Lung (tissue), 12 donors: ENCODE measurements around the gene ADTRP. TPM values are rescaled to one million over a fixed set of nuclear protein-coding genes. Genes with fewer than 3 reads are reported as not detected.

Experiments used
- ATAC-seq: fragments of 200-7000 bp; cut with Tn5 transposase; one replicate; pipeline ENCODE4 v1.9.1; 2020; ENCODE audit warnings: moderate number of reproducible peaks; ENCODE audit not compliant: insufficient read depth, low FRiP score
- DNase-seq, 3 donors: peaks; one replicate each; pipeline ENCODE4 v3.0.0-alpha.2; 2013 to 2017
- H3K27ac ChIP-seq, 2 donors: one replicate each; pipeline ENCODE4 v1.5.1; 2013; ENCODE audit warnings: mild to moderate bottlenecking in 2 of 2, moderate library complexity in 2 of 2, control low read depth in 1 of 2, inconsistent platforms in 1 of 2, low read depth in 1 of 2, low read length in 1 of 2
- H3K27me3 ChIP-seq, 3 donors: one replicate each; pipeline ENCODE4 v1.5.1; 2013; ENCODE audit warnings: low read length in 2 of 3; ENCODE audit not compliant: control insufficient read depth in 3 of 3, insufficient read depth in 3 of 3
- H3K36me3 ChIP-seq, 4 donors: one replicate each; pipeline ENCODE4 v1.5.1; 2013; ENCODE audit warnings: low read length in 4 of 4, mild to moderate bottlenecking in 1 of 4, moderate library complexity in 1 of 4; ENCODE audit not compliant: control insufficient read depth in 4 of 4, insufficient read depth in 4 of 4
- H3K4me1 ChIP-seq, 5 donors: one replicate each; pipeline ENCODE4 v1.5.1; 2013; ENCODE audit warnings: low read length in 5 of 5, mild to moderate bottlenecking in 2 of 5, moderate library complexity in 1 of 5; ENCODE audit not compliant: control insufficient read depth in 5 of 5, insufficient read depth in 5 of 5
- H3K4me3 ChIP-seq: one replicate; pipeline ENCODE4 v1.5.1; 2013; ENCODE audit warnings: mild to moderate bottlenecking, control low read depth, moderate library complexity
- H3K9ac ChIP-seq, 2 donors: one replicate each; pipeline ENCODE4 v1.5.1; 2013; ENCODE audit warnings: low read length in 2 of 2, control low read depth in 1 of 2; ENCODE audit not compliant: insufficient read depth in 1 of 2
- H3K9me3 ChIP-seq, 4 donors: one replicate each; pipeline ENCODE4 v1.5.1; 2013; ENCODE audit warnings: low read length in 3 of 4, mild to moderate bottlenecking in 1 of 4, moderate library complexity in 1 of 4; ENCODE audit not compliant: control insufficient read depth in 4 of 4, insufficient read depth in 3 of 4
- CTCF ChIP-seq: IDR thresholded peaks from 2 replicates; pipeline ENCODE4 v1.5.1; 2012; ENCODE audit warnings: mild to moderate bottlenecking; ENCODE audit errors: control extremely low read depth, extremely low read depth
- WGBS, 2 donors: extraction: QIAGEN DNeasy Blood & Tissue Kit; methylation state at CpG; one replicate each; pipeline ENCODE4 v1.1.7; 2013; 5-methylcytosine and 5-hydroxymethylcytosine counted together
- polyA plus RNA-seq, 2 donors: library from polyadenylated mRNA; stranded (reverse); fragments of 200-250 nt; gene quantifications; one replicate each; pipeline ENCODE4 v1.2.1, GENCODE V29; 2013
- total RNA-seq, 2 donors: library from RNA; depleted of rRNA in 1 of 2; stranded (reverse); fragments of >200 nt in 1 of 2; gene quantifications; one replicate each; pipeline ENCODE4 v1.2.1, GENCODE V29; 2014 to 2021
- donor health status: control.
- donor health status: control.
- donor health status: Bipolar disorder and iron deficiency.
- donor health status: healthy.
- donor health status: DM: yes; HTN: yes; CAD: no.

The ADTRP gene
- total and polyA plus RNA-seq, 4 donors, result 3.9 to 8.0 (median 5.7) TPM

- H3K27me3 ChIP-seq, result no peaks in the 10 kb centered on the region
- H3K4me1 ChIP-seq, result peaks cover 0 to 19% (median 8%) of the 10 kb centered on the region in 5 donors
- DNase-seq (peak in 2 of 3 donors; percentile 46 to 57), ATAC-seq (peak; percentile 17)
- TF ChIP-seq CTCF, result no peak
- 57 to 75% methylated on average over 12 of the region's 12 CpGs for WGBS, 2 donors
- no peaks in the 10 kb centered on the region for H3K9me3 ChIP-seq
- no peaks in the 10 kb centered on the region for H3K36me3 ChIP-seq
- H3K4me3 ChIP-seq, result no peak overlapping the region
- peak overlapping the region in 1 of 2 donors; percentile 27 for H3K27ac ChIP-seq
- no peak overlapping the region for H3K9ac ChIP-seq
Observed at GRCh38 chr6:11810854-11811643, 32.4 kb upstream of the ADTRP start.

DNA sequence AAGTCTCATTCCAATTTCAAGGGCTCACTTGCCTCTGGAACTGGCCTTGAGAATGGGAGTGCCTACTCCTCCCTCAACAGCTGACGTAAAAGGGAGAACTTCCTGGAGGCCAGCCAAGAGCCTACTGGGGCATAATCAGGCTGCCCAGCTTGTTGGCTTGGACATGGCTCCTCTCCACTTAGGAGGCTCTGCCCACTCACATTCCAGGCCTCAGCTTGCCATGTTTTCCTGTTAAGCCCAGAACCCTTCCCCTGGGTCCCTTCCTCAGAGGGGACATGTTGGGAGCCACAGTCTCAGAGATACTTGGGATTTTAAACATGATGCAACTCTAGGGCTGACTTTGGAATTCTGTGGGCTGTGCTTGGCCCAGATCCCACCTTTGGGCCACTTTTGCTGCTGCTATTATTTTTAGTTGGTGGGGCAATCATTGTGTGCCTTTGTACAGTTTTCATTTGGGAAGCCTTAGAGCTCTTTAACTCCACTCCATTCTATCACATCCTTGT lies 31.5 kb upstream of the ADTRP start:
- Histone ChIP-seq H3K36me3 (no peaks in the 10 kb centered on the region), H3K27me3 (no peaks in the 10 kb centered on the region), H3K4me3 (no peak overlapping the region), H3K27ac (peak overlapping the region; percentile 30 to 79), H3K9ac (no peak overlapping the region), H3K9me3 (no peaks in the 10 kb centered on the region), H3K4me1 (peaks cover 0 to 19% (median 8%) of the 10 kb centered on the region in 5 donors)
- peak; percentile 65 to 78 (median 71) for DNase-seq
- no peak for TF ChIP-seq CTCF
- peak; percentile 80 for ATAC-seq
- WGBS, 2 donors, result 24 to 59% methylated on average over 1 of the region's 1 CpG

GRCh38 chr6:11808054-11808453 lies 29.5 kb upstream of the ADTRP start:
- Histone ChIP-seq H3K4me3 (no peak overlapping the region), H3K27me3 (no peaks in the 10 kb centered on the region), H3K4me1 (peaks cover 0 to 28% (median 12%) of the 10 kb centered on the region in 5 donors), H3K36me3 (no peaks in the 10 kb centered on the region), H3K9ac (no peak overlapping the region), H3K27ac (no peak overlapping the region), H3K9me3 (no peaks in the 10 kb centered on the region)
- DNase-seq, result no peak
- no peak for ATAC-seq
- WGBS, 2 donors, result 91 to 93% methylated on average over 8 of the region's 8 CpGs
- TF ChIP-seq CTCF, result no peak
